HG02678 (cell line): ENCODE results near the gene MID2.
"Not testable (repeated sequence)": the region's sequence is repeated elsewhere in the genome, so short reads cannot be mapped to it uniquely, and the experiment has no call there.

ENCODE experiments used
- ATAC-seq: cut with Tn5 transposase; IDR thresholded peaks from one replicate; pipeline ENCODE4 v1.9.1; 2021; ENCODE audit warnings: mild to moderate bottlenecking, moderate library complexity; ENCODE audit not compliant: unreplicated experiment

Gene MID2

GRCh38 chrX:107836958-107837357, 11.3 kb downstream of the MID2 start:
- no peak for ATAC-seq

GRCh38 chrX:107840971-107841370, 15.3 kb downstream of the MID2 start:
- ATAC-seq, result no peak

- no peak for ATAC-seq
These were observed 17.2 kb downstream of the MID2 start for GRCh38 chrX:107842715-107843400.

GRCh38 chrX:107845625-107846024, 20.0 kb downstream of the MID2 start:
- no peak for ATAC-seq

GRCh38 chrX:107848591-107848990, 22.9 kb downstream of the MID2 start:
- no peak for ATAC-seq

- no peak for ATAC-seq
These were observed 24.2 kb downstream of the MID2 start for GRCh38 chrX:107849747-107850421.

GRCh38 chrX:107850422-107850765, 24.7 kb downstream of the MID2 start:
- ATAC-seq, result no peak

- no peak for ATAC-seq
These were observed 25.5 kb downstream of the MID2 start for GRCh38 chrX:107851215-107851614.

GRCh38 chrX:107851665-107852064, 26.0 kb downstream of the MID2 start:
- ATAC-seq, result not testable (repeated sequence)

GRCh38 chrX:107856289-107856688, 30.6 kb downstream of the MID2 start:
- ATAC-seq, result no peak

- not testable (repeated sequence) for ATAC-seq
These were observed 31.4 kb downstream of the MID2 start for GRCh38 chrX:107857041-107857440.

- ATAC-seq, result no peak
These were observed 32.2 kb downstream of the MID2 start for GRCh38 chrX:107857837-107858236.

GRCh38 chrX:107861056-107861455, 35.4 kb downstream of the MID2 start:
- no peak for ATAC-seq

- ATAC-seq, result no peak
These were observed 45.5 kb downstream of the MID2 start for GRCh38 chrX:107871136-107871535.

GRCh38 chrX:107878106-107878505, 52.4 kb downstream of the MID2 start:
- no peak for ATAC-seq

- ATAC-seq, result no peak
These were observed 54.5 kb downstream of the MID2 start for GRCh38 chrX:107880054-107880610.

GRCh38 chrX:107894038-107894437, 68.4 kb downstream of the MID2 start:
- ATAC-seq, result no peak

GRCh38 chrX:107902721-107903120, 77.1 kb downstream of the MID2 start:
- no peak for ATAC-seq

GRCh38 chrX:107905366-107905765, 79.7 kb downstream of the MID2 start:
- no peak for ATAC-seq

- ATAC-seq, result no peak
These were observed 98.6 kb downstream of the MID2 start for GRCh38 chrX:107924136-107924746.

GRCh38 chrX:107934262-107934661, 108.6 kb downstream of the MID2 start:
- ATAC-seq, result no peak

GRCh38 chrX:107935200-107935599, 109.5 kb downstream of the MID2 start:
- no peak for ATAC-seq
